Stimulated activated naive CD4-positive, alpha-beta T cell treated with Interleukin-2 at 50 U/mL for 16 hours (primary cell): Measurements from ENCODE around the gene PFKFB3.

Experiments used
- DNase-seq: peaks from one replicate; lab custom pipeline; 2025; lab: John Stamatoyannopoulos, UW

The PFKFB3 gene

DNA sequence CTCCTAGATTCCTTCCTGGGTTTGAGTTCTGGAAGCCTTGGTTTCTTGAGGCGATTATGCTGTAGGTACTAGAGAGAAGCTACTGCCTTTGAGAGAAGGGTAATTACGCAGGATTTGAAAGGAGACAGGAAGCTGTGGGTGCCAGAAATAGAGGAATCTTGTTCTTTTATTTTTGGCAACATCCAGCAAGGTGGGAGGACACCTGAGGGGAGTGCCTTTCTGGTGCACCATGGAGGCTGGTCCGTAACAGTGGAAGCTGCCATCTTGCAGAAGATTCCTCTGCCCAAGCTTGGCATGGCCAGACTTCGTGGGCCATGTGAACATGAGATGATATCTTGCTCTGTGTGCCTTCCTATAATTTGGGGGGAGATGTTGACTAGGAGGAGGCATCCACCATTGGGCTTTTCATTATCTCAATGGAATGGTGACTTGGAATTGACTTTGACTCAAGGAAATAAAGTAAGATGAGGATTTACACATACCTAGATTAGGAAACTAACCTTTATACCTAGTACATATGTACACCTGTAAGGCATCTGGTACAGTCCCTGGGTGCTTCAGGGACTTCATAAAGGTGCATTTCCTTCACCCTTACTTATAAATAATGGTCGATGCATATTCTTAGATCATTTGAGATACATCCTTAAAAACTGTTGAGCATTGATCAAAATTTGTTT, 98.2 kb downstream of the PFKFB3 start:
- DNase-seq, result no peak

DNA sequence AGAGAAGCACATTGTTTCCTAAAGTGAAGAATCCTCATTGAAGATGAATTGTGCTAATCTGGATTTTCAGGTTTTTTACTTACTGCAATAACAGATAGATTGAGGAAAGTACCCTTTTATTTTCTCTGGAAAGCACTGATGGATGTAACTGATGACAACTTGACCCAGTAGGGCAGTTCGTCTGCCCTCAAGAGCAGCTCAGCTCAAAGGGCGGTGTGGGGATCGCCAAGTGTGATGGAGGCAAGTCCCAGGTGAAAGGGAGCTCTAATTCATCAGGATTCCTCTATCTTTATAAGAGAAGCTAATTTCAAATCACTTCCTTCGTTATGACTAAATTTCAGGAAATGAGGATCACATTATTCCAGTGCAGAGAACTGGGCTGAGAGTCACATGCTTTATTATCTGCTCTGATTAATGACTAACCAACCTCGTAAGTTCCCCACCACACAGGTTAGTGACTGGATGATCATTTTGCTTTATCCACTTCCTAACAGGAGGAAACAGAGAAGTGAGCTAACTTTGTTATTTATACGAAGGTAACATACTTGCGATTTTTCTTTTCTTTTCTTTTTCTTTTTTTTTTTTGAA, 98.8 kb downstream of the PFKFB3 start:
- no peak for DNase-seq
